Smooth muscle cell of the umbilical artery (primary cell): Measurements from ENCODE around the gene OR4C15. TPM values are rescaled to one million over a fixed set of nuclear protein-coding genes. Genes with fewer than 3 reads are reported as not detected.

Experiments used
- total RNA-seq: library from RNA; depleted of rRNA; stranded (reverse); fragments of >200 nt; gene quantifications from 2 replicates; pipeline ENCODE4 v1.2.3, GENCODE V29; 2014

OR4C15 gene
- not detected in 2 replicates for total RNA-seq

GRCh38 chr11:55554169-55554568 is at the start of gene OR4C15:
OR4C15 (plus strand) TSS chr11:55554469; CDS start chr11:55554469, 0 bp downstream.

GRCh38 chr11:55571828-55572227 is 17.6 kb downstream of the OR4C15 start, which contains the start of gene OR4C16:
OR4C16 (plus strand) TSS chr11:55572128; CDS start chr11:55572128, 0 bp downstream.

Other genes with a start within 250 kb of the OR4C15 start
- not detected in 2 replicates for gene OR4A16, start 211.3 kb upstream of the OR4C15 start, total RNA-seq
- not detected in 2 replicates for gene OR4A15, start 186.5 kb upstream of the OR4C15 start, total RNA-seq
- not detected in 2 replicates for gene OR4C16, start 17.7 kb downstream of the OR4C15 start, total RNA-seq
- gene OR4C11, start 53.2 kb downstream of the OR4C15 start, total RNA-seq: not detected in 2 replicates
- gene OR4P4, start 80.6 kb downstream of the OR4C15 start, total RNA-seq: not detected in 2 replicates
- gene OR4S2, start 93.9 kb downstream of the OR4C15 start, total RNA-seq: not detected in 2 replicates
- not detected in 2 replicates for gene OR4C6, start 107.7 kb downstream of the OR4C15 start, total RNA-seq
- gene OR5D13, start 219.0 kb downstream of the OR4C15 start, total RNA-seq: not detected in 2 replicates
- gene OR5D14, start 241.1 kb downstream of the OR4C15 start, total RNA-seq: not detected in 2 replicates